GM12891 (cell line): ENCODE data around the gene RNF151.

ENCODE experiments used
- DNase-seq: peaks from one replicate; pipeline ENCODE4 v3.0.0; 2011; ENCODE audit warnings: low spot score; ENCODE audit not compliant: insufficient read length
- FAIRE-seq: peaks from 2 replicates; lab custom pipeline; 2011; peaks lifted over from hg19 to GRCh38; lab: Jason Lieb, UNC
- PAX5 ChIP-seq: IDR thresholded peaks from 2 replicates; pipeline ENCODE4 v1.6.1; 2011; ENCODE audit warnings: low read length, moderate library complexity, mild to moderate bottlenecking; ENCODE audit not compliant: insufficient read depth, severe bottlenecking
- POLR2A ChIP-seq: IDR thresholded peaks from 2 replicates; pipeline ENCODE4 v1.6.1; 2011; ENCODE audit warnings: low read depth, low read length, control low read depth
- POLR2AphosphoS5 ChIP-seq: IDR thresholded peaks from 2 replicates; pipeline ENCODE4 v1.6.1; 2011; ENCODE audit warnings: low read depth, low read length, control low read depth
- POU2F2 ChIP-seq: IDR thresholded peaks from 2 replicates; pipeline ENCODE4 v1.6.1; 2011; ENCODE audit warnings: low read depth, mild to moderate bottlenecking, control low read depth, low read length, moderate library complexity
- SPI1 ChIP-seq: IDR thresholded peaks from 2 replicates; pipeline ENCODE4 v1.6.1; 2011; ENCODE audit warnings: low read depth, low read length, control low read depth
- TAF1 ChIP-seq: IDR thresholded peaks from 2 replicates; pipeline ENCODE4 v1.6.1; 2011; ENCODE audit warnings: low read depth, low read length, control low read depth

Gene RNF151

DNA sequence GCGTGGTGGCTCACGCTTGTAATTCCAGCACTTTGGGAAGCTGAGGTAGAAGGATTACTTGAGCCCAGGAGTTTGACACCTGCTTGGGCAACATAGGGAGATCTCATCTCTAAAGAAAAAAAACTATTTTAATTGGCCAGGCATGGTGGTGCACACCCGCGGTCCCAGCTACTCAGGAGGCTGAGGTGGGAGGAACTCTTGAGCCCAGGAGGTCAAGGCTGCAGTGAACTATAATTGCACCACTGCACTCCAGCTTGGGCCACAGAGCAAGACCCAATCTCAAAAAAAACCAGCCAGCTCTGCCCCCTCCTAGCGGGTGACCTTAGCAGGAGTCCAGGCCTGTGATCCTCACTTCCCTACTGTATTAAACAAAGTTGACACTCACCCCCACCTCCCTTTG lies 42.6 kb upstream of the RNF151 start:
- FAIRE-seq (no peak), DNase-seq (no peak)
- TF ChIP-seq POLR2A (no peak), TAF1 (no peak), SPI1 (no peak), POU2F2 (no peak), PAX5 (no peak), POLR2AphosphoS5 (no peak)

DNA sequence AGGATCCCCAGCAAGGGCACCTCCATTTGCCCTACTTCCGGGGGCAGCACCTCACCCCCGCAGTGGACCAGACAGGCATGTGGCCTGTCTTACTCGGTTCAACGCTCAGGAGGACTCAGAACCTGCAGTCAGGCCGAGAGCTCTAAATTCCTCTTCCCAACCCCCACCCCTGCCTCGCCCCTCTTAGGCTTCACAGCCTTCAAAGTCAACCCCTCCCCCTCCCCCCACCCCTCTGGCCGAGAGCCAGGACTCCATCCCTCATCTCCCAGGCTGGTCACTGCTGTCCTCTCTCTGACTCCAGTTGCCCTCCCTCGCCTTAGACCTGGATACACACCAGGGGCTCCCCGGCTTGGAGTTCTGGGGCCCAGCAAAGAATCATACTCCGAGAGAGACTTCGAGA lies 40.4 kb upstream of the RNF151 start:
- TF ChIP-seq POU2F2: no peak
- no peak for TF ChIP-seq TAF1
- TF ChIP-seq SPI1: no peak
- TF ChIP-seq POLR2AphosphoS5: no peak
- TF ChIP-seq PAX5: no peak
- no peak for TF ChIP-seq POLR2A
- DNase-seq (no peak), FAIRE-seq (no peak)

DNA sequence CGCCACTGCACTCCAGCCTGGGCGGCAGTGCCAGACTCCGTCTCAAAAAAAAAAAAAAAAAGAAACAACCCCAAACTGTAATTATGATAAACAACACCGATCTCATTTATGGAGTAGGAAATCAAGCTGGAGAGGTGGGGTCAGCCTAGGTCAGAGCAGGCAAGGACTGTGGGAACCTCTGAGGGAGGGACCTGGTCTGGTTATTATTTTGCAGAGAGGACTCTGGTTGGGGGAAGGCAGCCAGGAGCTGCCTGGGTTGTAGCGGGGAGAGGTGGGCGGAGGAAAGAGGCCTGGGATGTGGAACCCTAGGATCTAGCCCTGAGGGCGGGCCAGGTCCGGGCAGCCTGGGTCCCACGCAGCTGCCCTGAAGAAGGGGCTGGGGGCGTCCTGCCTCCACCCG lies 37.6 kb upstream of the RNF151 start:
- no peak for FAIRE-seq
- no peak for DNase-seq
- TF ChIP-seq POU2F2: no peak
- no peak for TF ChIP-seq POLR2A
- no peak for TF ChIP-seq PAX5
- TF ChIP-seq SPI1: no peak
- no peak for TF ChIP-seq POLR2AphosphoS5
- TF ChIP-seq TAF1: no peak

DNA sequence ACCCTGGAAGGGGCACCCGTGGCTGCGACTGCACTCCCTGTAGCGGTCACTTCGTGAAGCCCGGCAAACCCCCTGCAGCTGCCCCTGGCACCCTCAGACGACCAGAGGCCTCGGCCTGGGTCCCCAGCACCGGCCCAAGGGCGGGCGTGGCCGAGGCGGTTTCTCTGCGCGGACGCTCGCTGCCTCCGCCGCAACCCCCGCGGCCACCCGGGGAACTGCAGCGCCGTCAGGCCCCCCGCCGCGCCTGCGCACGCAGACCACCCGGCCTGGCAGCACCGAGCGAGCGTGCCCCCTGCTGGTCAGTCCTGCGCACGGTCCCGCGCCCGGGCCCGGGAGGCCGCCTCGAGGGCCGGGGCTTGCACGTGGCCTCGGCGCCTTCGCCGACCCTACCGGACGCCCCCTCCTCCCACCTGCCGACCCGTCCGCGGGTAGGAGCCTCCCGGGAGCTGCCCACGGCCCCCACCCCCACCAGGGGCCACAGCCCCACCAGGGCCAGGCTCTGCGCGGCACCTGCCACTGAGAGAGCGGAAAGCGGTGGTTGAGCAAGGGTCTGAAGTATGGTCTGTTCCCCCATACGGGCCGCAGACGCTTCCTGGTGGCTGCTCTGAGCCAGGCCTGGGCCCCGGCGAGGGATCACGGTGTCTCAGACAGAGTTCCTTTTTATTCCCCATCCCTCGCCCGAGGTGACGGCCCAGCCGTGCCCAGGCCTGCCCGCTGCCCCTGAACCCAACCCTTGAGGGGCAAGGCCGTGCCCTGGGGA lies 36.9 kb upstream of the RNF151 start:
- DNase-seq (peak; percentile 100), FAIRE-seq (peak; percentile 96)
- no peak for TF ChIP-seq POLR2A
- TF ChIP-seq POU2F2: no peak
- no peak for TF ChIP-seq PAX5
- TF ChIP-seq TAF1: no peak
- TF ChIP-seq POLR2AphosphoS5: no peak
- TF ChIP-seq SPI1: no peak

DNA sequence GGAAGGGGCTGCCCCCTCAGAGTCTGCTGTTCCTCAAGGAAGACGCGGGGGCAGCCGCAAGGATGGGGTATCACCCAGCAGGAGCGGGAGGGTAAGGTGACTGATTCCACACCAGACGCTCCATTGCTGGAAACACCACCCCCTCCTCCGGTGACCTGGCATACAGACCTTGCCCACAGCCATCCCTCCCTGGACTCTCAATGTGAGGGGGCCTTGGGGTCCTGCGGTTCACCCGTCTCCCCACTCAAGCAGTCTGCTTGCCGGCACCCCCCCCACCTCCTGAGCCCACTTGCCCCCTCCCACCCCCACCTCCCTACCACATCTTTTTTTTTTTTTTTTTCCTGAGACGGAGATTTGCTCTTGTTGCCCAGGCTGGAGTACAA lies 36.3 kb upstream of the RNF151 start:
- no peak for TF ChIP-seq PAX5
- TF ChIP-seq POLR2AphosphoS5: no peak
- TF ChIP-seq TAF1: no peak
- no peak for TF ChIP-seq SPI1
- no peak for TF ChIP-seq POU2F2
- no peak for TF ChIP-seq POLR2A
- DNase-seq: no peak
- no peak for FAIRE-seq

DNA sequence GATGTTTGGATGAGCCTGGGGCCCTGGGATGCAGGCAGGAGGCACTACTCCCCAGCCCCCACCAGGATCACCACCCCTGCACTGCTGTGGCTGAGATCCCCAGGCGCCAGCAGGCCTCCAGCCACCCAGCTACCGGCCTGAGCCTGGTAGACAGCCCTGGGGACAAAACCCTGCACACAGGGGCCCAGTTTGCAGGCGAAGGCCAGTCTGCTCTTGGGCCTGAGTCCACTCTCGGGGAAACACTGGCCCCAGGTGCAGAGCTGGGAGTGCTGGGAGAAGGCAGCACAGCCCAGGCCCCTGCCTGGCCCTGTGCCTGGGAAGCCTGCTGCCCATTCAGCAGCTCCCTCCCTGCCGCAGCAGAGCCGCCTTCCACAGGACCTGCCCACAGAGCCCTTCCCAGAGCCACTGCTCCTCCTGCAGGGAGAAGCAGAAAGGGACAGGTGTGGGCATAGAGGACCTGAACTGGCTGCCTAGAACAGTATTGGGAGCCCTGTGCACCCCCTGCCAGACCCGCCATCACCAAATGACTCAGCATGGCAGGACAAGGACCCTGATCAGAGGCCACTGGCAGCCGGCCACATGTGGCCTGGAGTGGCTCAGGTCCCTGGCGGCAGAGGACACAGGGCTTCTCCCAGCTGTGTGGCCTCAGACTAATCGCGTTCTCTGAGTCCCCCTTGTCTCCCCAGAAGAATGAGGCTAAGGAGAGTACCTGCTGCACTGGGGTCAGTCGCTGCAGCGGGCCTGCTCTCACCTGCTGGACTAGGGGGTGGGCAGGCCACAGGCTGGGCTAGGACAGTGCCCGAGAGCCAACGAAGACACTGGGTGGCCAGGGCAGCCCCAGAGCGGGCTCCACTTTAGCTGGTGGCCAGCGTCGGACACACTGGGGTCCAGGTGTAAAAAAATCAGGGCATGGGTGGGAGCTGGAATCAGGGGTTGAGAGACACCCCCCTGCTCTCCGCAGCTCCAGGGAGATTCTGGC lies 34.3 kb upstream of the RNF151 start:
- no peak for DNase-seq
- FAIRE-seq: no peak
- TF ChIP-seq PAX5 (no peak), SPI1 (no peak), POLR2A (no peak), TAF1 (no peak), POLR2AphosphoS5 (no peak), POU2F2 (no peak)

DNA sequence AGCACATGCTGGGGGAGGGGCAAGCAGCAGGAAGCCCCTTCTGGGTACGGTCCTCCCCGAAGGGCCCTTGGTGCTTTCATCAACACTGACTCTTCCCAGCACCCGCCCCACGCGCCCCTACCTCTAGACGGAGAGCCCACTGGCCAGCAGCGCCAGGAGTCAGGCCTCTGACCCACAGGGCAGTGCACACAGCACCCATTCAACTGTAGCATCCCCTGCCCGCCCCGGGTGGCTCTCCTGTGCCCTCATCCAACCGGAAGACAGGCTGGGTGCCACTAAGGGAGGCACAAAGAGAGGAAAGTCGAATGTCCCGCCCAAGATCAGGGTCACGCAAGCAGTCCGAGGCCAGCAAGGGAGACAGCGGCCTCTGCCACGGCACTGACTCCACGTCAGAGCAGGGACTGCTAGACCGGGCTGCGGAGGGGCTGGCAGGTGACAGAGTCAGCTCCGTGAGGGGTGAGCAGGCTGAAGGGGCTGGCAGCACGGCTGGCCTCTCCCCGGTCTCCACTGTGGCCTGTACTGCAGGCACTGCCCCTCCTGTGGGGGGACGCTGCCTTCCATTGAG lies 33.5 kb upstream of the RNF151 start:
- no peak for FAIRE-seq
- TF ChIP-seq POU2F2 (no peak), POLR2A (no peak), PAX5 (no peak), POLR2AphosphoS5 (no peak), TAF1 (no peak), SPI1 (no peak)
- DNase-seq: no peak

DNA sequence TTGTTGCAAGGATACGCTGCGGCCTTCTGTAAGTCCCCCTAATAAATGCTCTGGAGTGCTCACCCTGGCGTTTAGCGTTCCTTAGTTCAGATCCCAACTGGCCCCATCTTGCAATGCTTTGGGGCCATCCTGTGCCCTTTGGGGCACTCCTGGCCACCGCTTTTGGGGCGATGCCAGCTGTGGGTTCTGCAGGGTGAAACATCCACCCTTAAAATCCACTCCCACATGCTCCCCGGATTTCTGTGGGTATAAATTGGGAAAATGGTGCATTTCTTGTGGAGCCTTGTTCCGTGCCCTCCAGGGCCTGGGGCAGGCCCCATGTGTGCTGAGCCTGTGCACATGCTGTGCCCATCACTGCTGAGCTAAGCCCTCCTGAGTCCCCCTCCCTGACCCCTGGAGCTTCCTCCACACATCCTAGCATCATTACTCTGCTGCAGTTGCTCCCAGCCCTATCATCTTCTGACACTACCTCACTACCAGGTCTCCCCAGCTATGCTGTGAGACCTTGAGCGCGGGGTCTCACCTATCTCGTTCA lies 29.6 kb upstream of the RNF151 start:
- DNase-seq (no peak), FAIRE-seq (no peak)
- TF ChIP-seq TAF1 (no peak), POLR2AphosphoS5 (no peak), SPI1 (no peak), PAX5 (no peak), POU2F2 (no peak), POLR2A (no peak)
